NOMO-1 (cell line): Measurements from ENCODE around the gene PDE4D.

ENCODE experiments used
- DNase-seq, 2 experiments: peaks; one replicate each; lab custom pipeline; 2025; ENCODE audit not compliant: unreplicated experiment in 2 of 2; lab: John Stamatoyannopoulos, UW

PDE4D gene

DNA sequence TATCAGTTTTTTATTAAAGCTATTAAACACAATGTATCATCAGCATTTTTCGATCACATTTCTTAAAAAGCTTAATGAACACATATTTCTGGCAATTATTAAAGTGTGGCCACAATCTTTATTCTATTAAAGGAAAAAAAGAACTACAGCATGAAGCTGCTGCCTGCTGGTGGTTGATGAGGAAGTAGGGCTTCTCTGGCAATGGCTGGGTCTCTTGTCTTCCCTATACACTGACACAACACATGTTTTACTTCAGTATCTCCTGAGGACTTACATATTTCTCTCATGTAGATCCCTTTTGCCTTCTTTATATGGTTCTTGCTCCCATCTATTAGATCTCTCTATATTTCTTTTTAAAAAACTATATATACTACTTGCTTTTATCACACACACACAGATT lies 719.9 kb downstream of the PDE4D start:
- peak; percentile 21 to 62 for DNase-seq

DNA sequence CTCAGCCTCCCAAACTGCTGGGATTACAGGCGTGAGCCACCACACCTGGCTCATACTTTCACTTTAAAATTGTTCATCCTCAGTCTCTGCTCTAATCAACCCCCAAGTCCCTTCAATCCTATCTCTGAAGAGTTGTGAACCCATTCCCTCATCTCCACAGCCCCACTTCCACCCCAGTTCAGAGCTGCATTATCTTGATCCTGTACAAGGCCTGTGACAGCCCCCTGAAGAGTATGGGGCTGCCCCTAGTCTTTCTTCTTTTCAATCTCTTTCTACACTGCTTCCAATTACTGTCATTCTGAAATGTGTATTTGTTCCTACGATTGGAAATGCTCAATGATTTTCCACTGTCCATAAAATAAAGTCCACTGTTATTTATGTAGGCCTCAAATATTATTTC lies 722.4 kb downstream of the PDE4D start:
- no peak for DNase-seq

DNA sequence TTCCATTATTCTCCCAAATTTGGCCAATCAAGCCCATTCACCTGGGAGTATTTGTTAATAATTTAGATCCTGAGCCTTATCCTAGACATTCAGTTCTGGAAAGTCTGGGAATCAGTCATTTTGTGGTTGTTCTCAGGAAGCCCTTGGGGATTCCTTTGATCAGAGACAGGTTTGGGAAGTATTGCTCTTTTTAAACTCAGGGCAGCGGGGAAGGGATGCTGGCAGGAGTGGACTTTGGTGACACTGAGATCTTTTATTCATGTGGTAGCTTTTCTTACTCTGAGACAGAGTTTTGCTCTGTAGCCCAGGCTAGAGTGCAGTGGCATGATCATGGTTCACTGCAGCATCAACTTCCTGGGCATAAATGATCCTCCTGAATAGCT lies 723.8 kb downstream of the PDE4D start:
- DNase-seq, result no peak

DNA sequence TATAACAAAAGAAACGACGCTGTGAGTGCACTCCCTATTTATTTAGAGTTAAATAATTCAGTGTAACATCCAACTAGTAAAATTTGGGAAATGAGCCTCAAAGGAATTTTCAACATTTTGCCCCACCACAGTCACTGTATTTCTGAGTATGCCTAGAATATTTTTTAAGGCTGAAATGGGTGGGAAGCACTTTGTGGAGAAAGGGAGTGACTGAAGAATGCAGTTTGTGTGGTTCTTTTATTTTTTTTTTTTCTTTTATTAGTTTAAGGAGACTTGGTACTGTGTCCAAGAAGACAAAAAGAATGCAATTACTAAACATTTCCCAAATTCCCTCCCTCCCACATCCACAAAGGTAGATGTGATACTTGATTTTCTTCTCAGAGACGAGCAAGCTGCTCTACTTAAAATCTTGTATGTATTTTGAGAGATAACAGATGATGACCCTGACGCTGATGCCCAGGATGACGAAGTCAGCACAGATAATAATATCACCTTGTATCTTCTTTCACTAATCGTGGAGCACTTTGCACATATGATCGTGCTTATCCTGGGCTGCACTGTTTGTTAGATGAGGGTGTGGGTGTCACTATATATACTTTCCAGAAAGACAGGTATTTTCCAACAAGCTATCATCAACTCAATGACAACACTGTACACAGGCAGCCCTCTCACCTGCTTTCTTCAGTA lies 724.3 kb downstream of the PDE4D start:
- no peak for DNase-seq

GRCh38 chr5:59168067-59168466 lies 725.5 kb downstream of the PDE4D start:
- DNase-seq, result no peak

GRCh38 chr5:59164041-59164830 lies 729.3 kb downstream of the PDE4D start:
- DNase-seq, result no peak

GRCh38 chr5:59161221-59162105 lies 732.1 kb downstream of the PDE4D start:
- no peak for DNase-seq

DNA sequence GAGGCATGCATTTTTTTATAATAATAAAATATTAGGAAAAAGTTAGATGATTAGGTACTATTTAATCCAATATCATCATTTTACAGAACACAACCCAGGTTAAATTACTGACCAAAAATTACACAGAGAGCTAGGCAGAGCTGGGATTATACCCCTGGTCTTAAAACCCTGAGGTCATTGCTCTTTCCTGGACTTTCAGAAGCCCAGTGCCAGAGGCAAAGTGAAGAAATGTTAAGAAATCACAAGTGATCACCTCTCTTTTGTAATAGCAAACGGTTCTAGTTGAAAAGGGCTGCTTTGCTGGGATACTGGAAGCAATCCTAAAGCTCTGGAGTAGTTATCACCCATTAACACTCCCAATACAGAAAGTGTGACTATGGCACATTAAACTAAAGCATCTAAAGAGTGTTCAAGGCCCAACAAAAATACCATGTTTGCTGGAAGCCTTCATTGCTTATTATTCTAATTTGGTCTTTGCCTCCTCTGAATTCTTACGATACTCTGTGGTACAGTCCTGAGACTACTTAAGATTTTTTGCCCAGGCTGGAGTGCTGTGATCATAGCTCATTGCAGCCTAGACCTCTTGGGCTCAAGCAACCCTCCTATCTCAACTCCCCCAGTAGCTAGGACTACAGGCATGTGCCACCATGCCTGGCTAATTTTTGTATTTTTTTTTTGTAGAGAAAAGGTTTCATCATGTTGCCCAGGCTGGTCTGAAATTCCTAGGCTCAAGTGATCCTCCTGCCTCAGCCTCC lies 734.7 kb downstream of the PDE4D start:
- no peak for DNase-seq

- no peak for DNase-seq
Measured at GRCh38 chr5:59158165-59158564, 735.4 kb downstream of the PDE4D start.

- no peak for DNase-seq
Measured at GRCh38 chr5:59157068-59157467, 736.5 kb downstream of the PDE4D start.

GRCh38 chr5:59152701-59153245 lies 740.8 kb downstream of the PDE4D start:
- DNase-seq, result no peak

- no peak for DNase-seq
Measured at GRCh38 chr5:59151162-59151889, 742.2 kb downstream of the PDE4D start.

DNA sequence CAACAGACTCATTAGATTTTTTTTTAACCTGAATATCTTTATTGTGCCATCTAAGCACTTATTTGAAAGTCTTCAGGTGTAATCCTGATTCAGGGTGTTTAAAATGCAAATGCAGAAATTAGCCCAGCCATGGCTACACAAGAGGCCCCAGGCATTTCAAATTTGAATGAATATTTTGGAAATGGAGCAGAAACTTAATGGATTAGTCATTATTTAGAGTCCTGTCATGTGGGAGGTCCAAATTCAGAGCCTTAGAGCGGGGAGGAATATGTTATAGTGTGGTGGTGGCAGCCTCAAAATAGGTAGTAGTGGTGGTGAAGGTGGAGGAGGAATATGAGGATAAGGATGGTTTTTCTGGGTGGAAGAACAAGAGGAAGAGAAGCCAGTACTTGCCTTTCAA lies 743.7 kb downstream of the PDE4D start:
- no peak for DNase-seq

GRCh38 chr5:59149271-59149670 lies 744.3 kb downstream of the PDE4D start:
- no peak for DNase-seq

GRCh38 chr5:59146729-59147128 lies 746.8 kb downstream of the PDE4D start:
- DNase-seq, result no peak

GRCh38 chr5:59143926-59144333 lies 749.6 kb downstream of the PDE4D start:
- no peak for DNase-seq

GRCh38 chr5:59142927-59143326 lies 750.6 kb downstream of the PDE4D start:
- DNase-seq, result no peak

- DNase-seq, result no peak
Measured at GRCh38 chr5:59142138-59142537, 751.4 kb downstream of the PDE4D start.

GRCh38 chr5:59140133-59140532 lies 753.4 kb downstream of the PDE4D start:
- no peak for DNase-seq

DNA sequence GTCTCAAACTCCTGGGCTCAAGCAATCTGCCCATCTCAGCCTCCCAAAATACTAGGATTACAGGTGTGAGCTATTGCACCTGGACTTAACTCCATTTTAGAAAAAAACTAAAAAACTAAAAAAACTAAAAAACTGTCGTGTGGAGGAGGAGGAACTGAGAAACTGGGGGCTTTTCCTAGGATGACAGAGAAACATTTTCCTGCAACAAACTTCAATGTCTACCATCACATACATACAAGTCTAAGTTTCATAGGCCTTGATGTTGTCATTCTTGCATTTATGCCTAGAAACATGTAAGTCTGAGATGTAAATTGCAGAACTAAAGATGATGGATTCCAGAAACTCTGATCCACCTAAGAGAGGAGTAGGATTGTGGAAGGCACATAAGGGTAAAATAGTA lies 753.8 kb downstream of the PDE4D start:
- no peak for DNase-seq
